Esophagus muscularis mucosa (tissue), 4 donors: ENCODE results near the gene LHX3. TPM values are rescaled to one million over a fixed set of nuclear protein-coding genes. Genes with fewer than 3 reads are reported as not detected.

Source experiments
- DNase-seq: peaks from one replicate; pipeline ENCODE4 v3.0.0-alpha.2; 2017; ENCODE audit errors: extremely low spot score
- H3K27ac ChIP-seq, 4 donors: fragments of 200-600 bp; sonication (generic); replicated peaks in 1 of 4; 1 replicate in 3 of 4; 2 replicates in 1 of 4; pipeline ENCODE4 v1.5.1; 2016 to 2019; ENCODE audit warnings: mild to moderate bottlenecking in 1 of 4
- H3K27me3 ChIP-seq, 4 donors: fragments of 200-600 bp; sonication (generic); one replicate each; pipeline versions ENCODE4 v1.5.1 to v1.6.0; 2016 to 2019
- H3K36me3 ChIP-seq, 4 donors: fragments of 200-600 bp; sonication (generic); one replicate each; pipeline ENCODE4 v1.5.1; 2016 to 2019
- H3K4me1 ChIP-seq, 4 donors: fragments of 200-600 bp; sonication (generic); one replicate each; pipeline ENCODE4 v1.5.1; 2016 to 2019
- H3K4me3 ChIP-seq, 4 donors: fragments of 200-600 bp; sonication (generic); 1 replicate in 2 of 4; 2 replicates in 2 of 4; pipeline ENCODE4 v1.5.1; 2016 to 2019; ENCODE audit warnings: mild to moderate bottlenecking in 4 of 4, moderate library complexity in 1 of 4
- H3K9me3 ChIP-seq, 4 donors: fragments of 200-600 bp; sonication (generic); 1 replicate in 3 of 4; 2 replicates in 1 of 4; pipeline ENCODE4 v1.5.1; 2016 to 2019
- EP300 ChIP-seq: sonication (generic); formaldehyde crosslinking; IDR thresholded peaks from one replicate; pipeline ENCODE4 v1.6.1; 2017; ENCODE audit warnings: antibody characterized with exemption
- POLR2A ChIP-seq: fragments of 450-650 bp; IDR thresholded peaks from one replicate; pipeline ENCODE4 v1.6.1; 2017; ENCODE audit warnings: antibody characterized with exemption, moderate library complexity, mild to moderate bottlenecking, low read depth
- POLR2AphosphoS5 ChIP-seq, 2 donors: sonication (generic); formaldehyde crosslinking; IDR thresholded peaks; one replicate each; pipeline ENCODE4 v1.6.1; 2017; ENCODE audit warnings: antibody characterized with exemption in 2 of 2
- WGBS: methylation state at CpG from one replicate; pipeline ENCODE4 v1.1.5; 2018; 5-methylcytosine and 5-hydroxymethylcytosine counted together
- intact Hi-C: fragments of 100-400 bp; cut with DNase I; formaldehyde crosslinking; loops from one replicate; pipeline ENCODE4 v1.15.1; 2023
- total RNA-seq, 4 donors: library from RNA; depleted of rRNA; stranded (reverse); fragments of >200 nt; gene quantifications; one replicate each; pipeline versions ENCODE4 v1.1.0 to v1.2.1, GENCODE V29; 2016
- TF ChIP-seq, protein P1 (sequence below), 3 experiments: fragments of 200-600 bp in 2 of 3; fragments of 450-650 bp in 1 of 3; sonication (generic) in 2 of 3; IDR thresholded peaks; one replicate each; pipeline ENCODE4 v1.5.1; 2017 to 2019; ENCODE audit warnings: antibody characterized with exemption in 3 of 3, mild to moderate bottlenecking in 2 of 3, moderate library complexity in 1 of 3

The LHX3 gene
- total RNA-seq, 4 donors from 2014 or later = not detected

DNA sequence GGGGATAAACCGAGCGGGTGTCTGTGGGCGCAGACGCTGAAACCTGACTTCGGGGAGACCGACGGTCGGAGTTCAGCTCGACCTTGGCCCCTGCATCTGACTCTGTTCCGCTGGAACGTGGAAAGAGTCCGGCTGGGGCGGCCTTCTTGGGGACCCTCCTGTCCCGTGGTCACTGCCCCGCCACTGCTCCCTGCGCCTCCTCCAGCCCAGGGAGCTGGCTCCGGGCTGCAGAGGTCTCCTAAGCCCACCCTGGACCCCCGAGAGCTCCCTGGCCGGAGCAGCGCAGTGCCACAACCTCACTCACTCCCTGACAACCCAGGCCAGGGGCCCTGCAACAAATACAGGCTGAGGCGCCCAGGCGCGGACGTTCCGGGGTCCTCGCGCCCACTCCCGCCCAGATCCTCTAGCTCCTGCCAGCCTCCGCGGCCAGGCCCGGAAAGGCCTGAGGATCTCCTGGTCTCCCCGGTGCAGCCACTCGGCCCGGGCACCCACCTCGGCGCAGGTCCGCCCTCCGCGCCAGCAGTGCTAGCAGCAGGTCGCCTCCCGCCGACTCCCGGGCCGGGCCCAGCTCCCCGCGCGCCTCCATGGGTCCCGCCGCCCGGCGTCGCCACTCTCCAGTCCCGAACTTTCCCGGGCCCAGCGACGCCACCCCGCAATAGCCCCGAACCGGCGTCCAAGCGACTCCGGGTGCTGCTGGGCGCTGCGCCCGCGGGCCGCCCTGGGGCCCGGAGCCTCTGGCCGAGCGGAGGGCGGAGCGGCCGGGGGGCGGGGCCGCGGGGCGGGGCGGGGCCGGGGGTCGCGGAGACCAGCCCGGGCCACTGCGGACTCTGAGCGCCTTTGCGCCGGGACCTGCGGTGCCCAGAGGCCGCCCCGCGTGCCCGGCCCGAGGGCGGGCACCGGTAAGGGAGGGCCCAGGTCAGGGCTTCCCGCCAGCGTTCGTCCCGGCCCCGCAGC is 2.2 kb downstream of the LHX3 start:
- Histone ChIP-seq H3K4me3 (no peak overlapping the region), H3K36me3 (peaks cover 0 to 10% (median 3%) of the 10 kb centered on the region in 4 donors), H3K9me3 (no peaks in the 10 kb centered on the region), H3K27ac (no peak overlapping the region), H3K27me3 (peaks cover 3 to 82% (median 68%) of the 10 kb centered on the region in 4 donors), H3K4me1 (peaks cover 2 to 48% (median 25%) of the 10 kb centered on the region in 4 donors)
- intact Hi-C loops = no loop called here
- 24% methylated on average over 24 of the region's 99 CpGs for WGBS
- TF ChIP-seq POLR2A (no peak), POLR2AphosphoS5 (IDR thresholded peaks at IDR 0.05) (no peak), EP300 (no peak)
- TF ChIP-seq, protein P1, sequence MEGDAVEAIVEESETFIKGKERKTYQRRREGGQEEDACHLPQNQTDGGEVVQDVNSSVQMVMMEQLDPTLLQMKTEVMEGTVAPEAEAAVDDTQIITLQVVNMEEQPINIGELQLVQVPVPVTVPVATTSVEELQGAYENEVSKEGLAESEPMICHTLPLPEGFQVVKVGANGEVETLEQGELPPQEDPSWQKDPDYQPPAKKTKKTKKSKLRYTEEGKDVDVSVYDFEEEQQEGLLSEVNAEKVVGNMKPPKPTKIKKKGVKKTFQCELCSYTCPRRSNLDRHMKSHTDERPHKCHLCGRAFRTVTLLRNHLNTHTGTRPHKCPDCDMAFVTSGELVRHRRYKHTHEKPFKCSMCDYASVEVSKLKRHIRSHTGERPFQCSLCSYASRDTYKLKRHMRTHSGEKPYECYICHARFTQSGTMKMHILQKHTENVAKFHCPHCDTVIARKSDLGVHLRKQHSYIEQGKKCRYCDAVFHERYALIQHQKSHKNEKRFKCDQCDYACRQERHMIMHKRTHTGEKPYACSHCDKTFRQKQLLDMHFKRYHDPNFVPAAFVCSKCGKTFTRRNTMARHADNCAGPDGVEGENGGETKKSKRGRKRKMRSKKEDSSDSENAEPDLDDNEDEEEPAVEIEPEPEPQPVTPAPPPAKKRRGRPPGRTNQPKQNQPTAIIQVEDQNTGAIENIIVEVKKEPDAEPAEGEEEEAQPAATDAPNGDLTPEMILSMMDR (IDR thresholded peaks at IDR 0.05) = no peak
- DNase-seq = no peak

DNA sequence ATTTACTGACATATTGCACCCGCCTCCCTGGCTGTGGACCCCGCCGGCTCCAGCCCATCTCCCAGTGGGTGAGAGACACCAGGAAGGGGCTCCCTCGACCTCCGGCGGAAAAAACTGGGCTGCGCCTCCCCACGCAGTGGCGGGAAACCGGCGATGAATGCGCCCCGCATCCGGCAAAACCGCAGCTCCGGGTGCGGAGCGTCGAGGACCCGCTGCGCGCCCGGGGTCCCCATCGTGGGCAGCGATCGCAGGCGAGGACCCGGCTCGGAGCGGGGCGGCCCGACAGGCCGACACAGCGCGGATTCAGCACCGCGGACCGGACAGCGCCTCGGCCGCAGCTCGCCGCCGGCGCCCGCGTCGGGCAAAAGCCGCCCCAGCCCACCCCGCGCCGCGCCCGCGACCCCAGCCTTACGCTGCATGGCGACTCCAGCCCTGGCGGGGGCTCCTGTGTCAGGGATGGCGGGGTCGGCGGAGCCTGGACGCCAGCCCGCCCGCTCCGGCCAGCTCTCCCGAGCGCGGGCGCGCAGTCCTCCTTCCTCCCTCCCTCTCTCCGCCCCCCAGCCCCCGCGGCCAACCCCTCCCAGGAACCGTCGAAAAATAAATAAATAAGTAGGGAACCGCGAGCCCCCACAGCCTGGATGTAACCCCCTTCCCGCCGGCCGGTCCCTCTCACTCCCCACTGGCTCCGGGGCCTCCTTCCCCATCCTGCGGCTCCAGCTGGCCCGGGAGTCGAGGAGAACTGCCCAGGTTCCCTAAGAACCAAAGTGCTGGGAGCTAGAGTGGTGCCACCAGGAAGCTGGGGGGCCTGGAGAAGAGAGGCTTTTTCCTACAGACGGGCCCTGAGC is 3.1 kb downstream of the LHX3 start:
- Histone ChIP-seq H3K36me3 (peaks cover 0 to 5% (median 2%) of the 10 kb centered on the region in 4 donors), H3K27me3 (peaks cover 3 to 91% (median 76%) of the 10 kb centered on the region in 4 donors), H3K4me1 (peaks cover 2 to 48% (median 25%) of the 10 kb centered on the region in 4 donors), H3K4me3 (no peak overlapping the region), H3K27ac (no peak overlapping the region), H3K9me3 (no peaks in the 10 kb centered on the region)
- intact Hi-C loops = no loop called here
- TF ChIP-seq POLR2AphosphoS5 (IDR thresholded peaks at IDR 0.05) (no peak), POLR2A (no peak), EP300 (no peak)
- TF ChIP-seq, protein P1 (IDR thresholded peaks at IDR 0.05) = no peak
- no peak for DNase-seq
- 14% methylated on average over 2 of the region's 85 CpGs for WGBS

DNA sequence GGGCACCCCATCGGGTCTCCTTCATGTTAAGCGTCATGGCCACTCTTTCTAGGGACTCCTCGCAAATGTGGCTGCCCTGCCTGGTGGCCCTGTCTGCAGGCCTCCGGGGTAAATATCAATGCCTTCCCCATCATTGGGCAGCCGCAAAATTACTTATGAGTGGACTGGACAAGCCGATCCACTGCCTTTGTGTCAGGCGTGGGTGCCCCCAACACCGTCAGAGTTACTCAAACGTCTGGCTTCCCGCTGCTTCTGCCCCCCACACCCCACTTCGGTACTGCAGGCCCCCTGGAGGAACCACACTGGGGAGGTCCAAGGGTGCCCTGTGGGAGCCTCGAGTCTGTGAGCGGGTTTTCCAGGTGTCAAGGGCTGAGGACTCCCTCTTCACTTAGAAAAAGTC is 3.8 kb downstream of the LHX3 start:
- H3K9me3 ChIP-seq = no peaks in the 10 kb centered on the region
- H3K4me1 ChIP-seq = peaks cover 2 to 48% (median 25%) of the 10 kb centered on the region in 4 donors
- no peak overlapping the region for H3K27ac ChIP-seq
- TF ChIP-seq, protein P1 (IDR thresholded peaks at IDR 0.05) = no peak
- TF ChIP-seq POLR2AphosphoS5 (IDR thresholded peaks at IDR 0.05) = no peak
- DNase-seq = no peak
- 58% methylated on average over 5 of the region's 13 CpGs for WGBS
- no peak overlapping the region for H3K4me3 ChIP-seq
- intact Hi-C loops = no loop called here
- H3K36me3 ChIP-seq = no peaks in the 10 kb centered on the region
- peaks cover 3 to 98% (median 82%) of the 10 kb centered on the region in 4 donors for H3K27me3 ChIP-seq

DNA sequence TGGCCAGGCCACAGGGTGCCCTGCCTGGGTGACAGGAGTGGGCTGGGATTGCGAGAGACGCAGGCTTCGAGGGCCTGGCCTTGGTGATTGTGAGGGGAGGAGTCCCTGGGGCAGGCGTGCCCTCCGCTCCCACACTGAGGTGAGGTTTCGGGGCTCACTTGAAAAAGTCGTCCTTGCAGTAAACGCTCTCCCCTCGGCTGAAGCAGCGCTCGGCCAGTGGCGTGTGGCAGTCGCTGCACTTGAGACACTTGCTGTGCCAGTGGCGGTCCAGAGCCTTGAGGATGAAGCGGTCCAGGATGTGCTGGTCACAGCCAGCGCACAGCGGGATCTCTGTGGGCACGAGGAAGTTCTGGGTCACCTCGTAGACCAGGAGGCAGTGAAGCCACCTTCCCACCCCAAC is 4.5 kb downstream of the LHX3 start:
- intact Hi-C loops = no loop called here
- WGBS = 53% methylated on average over 15 of the region's 19 CpGs
- Histone ChIP-seq H3K27ac (no peak overlapping the region), H3K36me3 (no peaks in the 10 kb centered on the region), H3K9me3 (no peaks in the 10 kb centered on the region), H3K27me3 (peaks cover 3 to 100% (median 89%) of the 10 kb centered on the region in 4 donors), H3K4me1 (peaks cover 2 to 48% (median 25%) of the 10 kb centered on the region in 4 donors), H3K4me3 (no peak overlapping the region)
- TF ChIP-seq, protein P1 (IDR thresholded peaks at IDR 0.05) = no peak
- TF ChIP-seq EP300 (no peak), POLR2AphosphoS5 (IDR thresholded peaks at IDR 0.05) (no peak), POLR2A (no peak)
- DNase-seq = no peak
